A673 (cell line): ENCODE results near the gene FAAH. TPM values are rescaled to one million over a fixed set of nuclear protein-coding genes. Genes with fewer than 3 reads are reported as not detected.

Source experiments
- BruUV-seq: library from RNA; stranded (reverse); fragments of 400-500 nt; replicated peaks from 2 replicates; lab custom pipeline; 2021; lab: Mats Ljungman, UMichigan
- CTCF ChIA-PET: fragments of 300-600 bp; sonication (Branson Sonifier 250); formaldehyde crosslinking; loops from one replicate; lab custom pipeline; 2022; ENCODE audit warnings: antibody characterized with exemption; lab: Charles Lee
- POLR2A ChIA-PET: fragments of 300-600 bp; sonication (Branson Sonifier 250); formaldehyde crosslinking; loops from one replicate; lab custom pipeline; 2022; ENCODE audit warnings: antibody characterized with exemption; ENCODE audit not compliant: low non-redundant PET; lab: Charles Lee
- DNase-seq: peaks from one replicate; pipeline ENCODE4 v3.0.0-alpha.2; 2015; ENCODE audit warnings: low spot score
- H3K27ac ChIP-seq: fragments of 200-600 bp; sonication (generic); 2 replicates; pipeline ENCODE4 v1.5.1; 2016; ENCODE audit warnings: mixed run types, low read depth, mild to moderate bottlenecking, mixed read lengths, antibody characterized with exemption, low read length; ENCODE audit not compliant: poor library complexity, severe bottlenecking
- H3K27me3 ChIP-seq: fragments of 200-600 bp; sonication (generic); replicated peaks from 2 replicates; pipeline ENCODE4 v1.6.1; 2017; ENCODE audit warnings: mixed run types, low read depth, mild to moderate bottlenecking, mixed read lengths, antibody characterized with exemption, low read length; ENCODE audit not compliant: insufficient read depth, poor library complexity
- H3K36me3 ChIP-seq: fragments of 200-600 bp; sonication (generic); 2 replicates; pipeline ENCODE4 v1.6.1; 2016; ENCODE audit warnings: mixed run types, mild to moderate bottlenecking, mixed read lengths, antibody characterized with exemption, low read length; ENCODE audit not compliant: insufficient read depth, poor library complexity, severe bottlenecking
- H3K4me1 ChIP-seq: fragments of 200-600 bp; sonication (generic); 2 replicates; pipeline ENCODE4 v1.6.1; 2017; ENCODE audit warnings: mixed run types, mild to moderate bottlenecking, mixed read lengths, antibody characterized with exemption, low read length; ENCODE audit not compliant: insufficient read depth, poor library complexity, severe bottlenecking
- H3K4me3 ChIP-seq: fragments of 200-600 bp; sonication (generic); 2 replicates; pipeline ENCODE4 v1.5.1; 2016; ENCODE audit warnings: low read depth, mixed run types, mild to moderate bottlenecking, mixed read lengths, low read length; ENCODE audit not compliant: poor library complexity, severe bottlenecking
- H3K9me3 ChIP-seq: fragments of 200-600 bp; sonication (generic); 2 replicates; pipeline ENCODE4 v1.6.1; 2016; ENCODE audit warnings: mixed run types, low read depth, mild to moderate bottlenecking, mixed read lengths, antibody characterized with exemption, low read length; ENCODE audit not compliant: poor library complexity, severe bottlenecking
- EZH2 ChIP-seq: fragments of 200-600 bp; sonication (generic); IDR thresholded peaks from 2 replicates; pipeline ENCODE4 v1.6.1; 2017; ENCODE audit warnings: borderline replicate concordance, low read depth, mild to moderate bottlenecking, mixed read lengths, antibody characterized with exemption, low read length; ENCODE audit not compliant: poor library complexity, severe bottlenecking
- intact Hi-C: fragments of 100-400 bp; cut with micrococcal nuclease; formaldehyde crosslinking; loops from one replicate; pipeline ENCODE4 v1.10.0; 2022; ENCODE audit not compliant: unreplicated experiment
- total RNA-seq: library from RNA; stranded (reverse); gene quantifications from 2 replicates; pipeline ENCODE4 v1.2.3, GENCODE V29; 2021
- TF ChIP-seq, protein P1 (sequence below): fragments of 300-800, 200-600 bp; sonication (generic); conservative IDR thresholded peaks from 2 replicates; pipeline ENCODE4 v1.5.1; 2017; ENCODE audit warnings: low read depth, mild to moderate bottlenecking, antibody characterized with exemption, low read length, moderate library complexity, mixed read lengths

FAAH gene
- total RNA-seq, 1 experiment from 2014 or later, result 3.2 TPM

DNA sequence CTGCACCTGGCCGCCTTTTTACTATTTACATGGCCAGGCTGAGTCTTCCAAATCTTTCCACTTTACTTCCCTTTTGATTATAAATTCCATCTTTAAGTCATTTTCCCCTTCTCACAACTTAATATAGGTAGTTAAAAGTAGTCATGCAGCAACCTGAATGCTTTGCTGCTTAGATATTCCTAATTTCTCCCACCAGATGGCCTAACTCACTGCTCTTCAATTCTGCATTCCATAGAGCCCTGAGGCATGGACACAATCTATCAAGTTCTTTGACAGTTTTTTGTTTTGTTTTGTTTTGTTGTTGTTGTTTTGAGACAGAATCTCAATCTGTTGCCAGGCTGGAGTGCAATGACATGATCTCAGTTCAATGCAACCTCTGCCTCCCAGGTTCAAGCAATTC is 21.7 kb upstream of the FAAH start:
- no peak overlapping the region for H3K4me3 ChIP-seq
- H3K27ac ChIP-seq, result no peak overlapping the region
- no peaks in the 10 kb centered on the region for H3K4me1 ChIP-seq
- no peaks in the 10 kb centered on the region for H3K9me3 ChIP-seq
- intact Hi-C loops, result no loop called here
- DNase-seq, result no peak
- CTCF ChIA-PET, result no interaction called here
- TF ChIP-seq EZH2, result no peak
- TF ChIP-seq, protein P1, sequence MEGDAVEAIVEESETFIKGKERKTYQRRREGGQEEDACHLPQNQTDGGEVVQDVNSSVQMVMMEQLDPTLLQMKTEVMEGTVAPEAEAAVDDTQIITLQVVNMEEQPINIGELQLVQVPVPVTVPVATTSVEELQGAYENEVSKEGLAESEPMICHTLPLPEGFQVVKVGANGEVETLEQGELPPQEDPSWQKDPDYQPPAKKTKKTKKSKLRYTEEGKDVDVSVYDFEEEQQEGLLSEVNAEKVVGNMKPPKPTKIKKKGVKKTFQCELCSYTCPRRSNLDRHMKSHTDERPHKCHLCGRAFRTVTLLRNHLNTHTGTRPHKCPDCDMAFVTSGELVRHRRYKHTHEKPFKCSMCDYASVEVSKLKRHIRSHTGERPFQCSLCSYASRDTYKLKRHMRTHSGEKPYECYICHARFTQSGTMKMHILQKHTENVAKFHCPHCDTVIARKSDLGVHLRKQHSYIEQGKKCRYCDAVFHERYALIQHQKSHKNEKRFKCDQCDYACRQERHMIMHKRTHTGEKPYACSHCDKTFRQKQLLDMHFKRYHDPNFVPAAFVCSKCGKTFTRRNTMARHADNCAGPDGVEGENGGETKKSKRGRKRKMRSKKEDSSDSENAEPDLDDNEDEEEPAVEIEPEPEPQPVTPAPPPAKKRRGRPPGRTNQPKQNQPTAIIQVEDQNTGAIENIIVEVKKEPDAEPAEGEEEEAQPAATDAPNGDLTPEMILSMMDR, result no peak
- H3K27me3 ChIP-seq, result no peaks in the 10 kb centered on the region
- no peaks in the 10 kb centered on the region for H3K36me3 ChIP-seq
- no TSS peak for BruUV-seq
- POLR2A ChIA-PET, result no interaction called here

DNA sequence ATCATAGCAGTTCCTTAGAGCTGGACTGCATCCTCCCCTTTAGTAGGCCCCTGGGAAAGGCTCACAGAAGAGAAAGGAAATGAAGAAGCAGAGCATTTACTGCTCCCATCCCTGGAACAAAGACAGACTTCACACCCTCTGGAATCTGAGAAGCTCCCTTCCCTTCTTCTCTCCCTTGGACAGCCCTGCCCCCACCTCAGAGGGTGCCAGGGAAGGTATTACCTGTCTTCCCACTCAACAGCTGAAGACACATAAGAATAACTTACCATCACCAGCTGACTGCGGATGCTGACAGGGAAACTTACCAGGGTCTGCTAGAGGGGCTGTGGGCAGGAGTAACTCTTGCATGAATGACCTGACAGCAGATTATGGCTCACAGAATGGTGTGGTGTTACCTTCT is 14.1 kb upstream of the FAAH start:
- DNase-seq, result no peak
- CTCF ChIA-PET, result no interaction called here
- intact Hi-C loops, result no loop called here
- TF ChIP-seq, protein P1, result no peak
- no peak for TF ChIP-seq EZH2
- Histone ChIP-seq H3K9me3 (no peaks in the 10 kb centered on the region), H3K27me3 (no peaks in the 10 kb centered on the region), H3K27ac (no peak overlapping the region), H3K4me1 (no peaks in the 10 kb centered on the region), H3K36me3 (no peaks in the 10 kb centered on the region), H3K4me3 (no peak overlapping the region)
- no TSS peak for BruUV-seq
- POLR2A ChIA-PET, result no interaction called here

DNA sequence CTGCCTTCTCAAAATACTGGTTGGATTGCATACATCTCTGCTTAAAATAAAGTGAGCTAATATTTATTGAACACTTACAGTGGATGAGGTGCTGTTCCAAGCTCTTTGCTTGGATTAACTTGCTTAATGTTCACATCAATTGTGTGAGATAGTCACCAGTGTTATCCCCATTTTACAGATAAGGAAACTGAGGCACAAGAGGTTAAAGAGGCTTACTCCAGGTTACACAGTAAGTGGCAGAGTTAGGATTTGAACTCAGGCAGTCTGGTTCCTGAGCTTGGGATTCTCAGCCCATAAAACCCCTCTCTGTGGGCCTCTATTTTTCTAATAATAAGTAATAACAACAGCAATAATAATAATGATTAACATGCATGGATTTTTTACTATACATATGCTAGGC is 13.6 kb upstream of the FAAH start:
- H3K9me3 ChIP-seq, result no peaks in the 10 kb centered on the region
- POLR2A ChIA-PET, result no interaction called here

More for the DNA sequence above, 13.6 kb upstream of the FAAH start:
- intact Hi-C loops, result no loop called here
- BruUV-seq, result no TSS peak
- TF ChIP-seq EZH2, result no peak
- TF ChIP-seq, protein P1, result no peak
- Histone ChIP-seq H3K36me3 (no peaks in the 10 kb centered on the region), H3K4me3 (no peak overlapping the region), H3K27me3 (no peaks in the 10 kb centered on the region), H3K27ac (no peak overlapping the region), H3K4me1 (no peaks in the 10 kb centered on the region)
- CTCF ChIA-PET, result no interaction called here
- no peak for DNase-seq
